Astrocyte (in vitro differentiated cells and primary cell): ENCODE data around the gene HSD3B7. TPM values are rescaled to one million over a fixed set of nuclear protein-coding genes. Genes with fewer than 3 reads are reported as not detected.
A peak's percentile ranks its signal among the peaks of the same experiment; 100 is the strongest.

Source experiments
- DNase-seq: peaks from one replicate; pipeline ENCODE4 v3.0.0-alpha.2; 2010; ENCODE audit warnings: low read depth
- FAIRE-seq: peaks from 2 replicates; lab custom pipeline; 2011; peaks lifted over from hg19 to GRCh38; lab: Jason Lieb, UNC
- H2AFZ ChIP-seq: 2 replicates; pipeline ENCODE4 v1.6.0; 2012; ENCODE audit warnings: low read depth, low read length, inconsistent platforms
- H3K27ac ChIP-seq: 2 replicates; pipeline ENCODE4 v1.5.1; 2011; ENCODE audit warnings: low read depth, low read length, inconsistent platforms
- H3K27me3 ChIP-seq: 2 replicates; pipeline ENCODE4 v1.6.0; 2011; ENCODE audit warnings: low read length, inconsistent platforms; ENCODE audit not compliant: insufficient read depth
- H3K36me3 ChIP-seq: 2 replicates; pipeline ENCODE4 v1.5.1; 2011; ENCODE audit warnings: low read length, inconsistent platforms; ENCODE audit not compliant: insufficient read depth
- H3K4me1 ChIP-seq: 2 replicates; pipeline ENCODE4 v1.5.1; 2011; ENCODE audit warnings: low read length, inconsistent platforms; ENCODE audit not compliant: insufficient read depth
- H3K4me2 ChIP-seq: 2 replicates; pipeline ENCODE4 v1.6.0; 2012; ENCODE audit warnings: low read length, inconsistent platforms
- H3K4me3 ChIP-seq: 2 replicates; pipeline ENCODE4 v1.5.1; 2011; ENCODE audit warnings: low read depth, mild to moderate bottlenecking, low read length, inconsistent platforms; ENCODE audit not compliant: insufficient read depth
- H3K79me2 ChIP-seq: 2 replicates; pipeline ENCODE4 v1.6.0; 2012; ENCODE audit warnings: mild to moderate bottlenecking, low read length, inconsistent platforms; ENCODE audit not compliant: insufficient read depth
- H3K9ac ChIP-seq: 2 replicates; pipeline ENCODE4 v1.6.0; 2012; ENCODE audit warnings: mild to moderate bottlenecking, low read length, inconsistent platforms
- H3K9me3 ChIP-seq: 2 replicates; pipeline ENCODE4 v1.5.1; 2012; ENCODE audit warnings: low read depth, mild to moderate bottlenecking, low read length, inconsistent platforms; ENCODE audit not compliant: insufficient read depth
- H4K20me1 ChIP-seq: 2 replicates; pipeline ENCODE4 v1.6.0; 2012; ENCODE audit warnings: low read length, inconsistent platforms; ENCODE audit not compliant: insufficient read depth
- H3K27ac Mint-ChIP-seq: one replicate; pipeline ENCODE4 v1.8.0; 2021; ENCODE audit warnings: mild to moderate bottlenecking, mixed read lengths; ENCODE audit not compliant: unreplicated experiment
- H3K27me3 Mint-ChIP-seq: one replicate; pipeline ENCODE4 v1.8.0; 2021; ENCODE audit warnings: low read depth, mixed read lengths; ENCODE audit not compliant: unreplicated experiment
- H3K36me3 Mint-ChIP-seq: one replicate; pipeline ENCODE4 v1.8.0; 2021; ENCODE audit warnings: low read depth, mixed read lengths; ENCODE audit not compliant: unreplicated experiment
- H3K4me1 Mint-ChIP-seq: one replicate; pipeline ENCODE4 v1.8.0; 2021; ENCODE audit warnings: low read depth, mixed read lengths; ENCODE audit not compliant: unreplicated experiment
- H3K4me3 Mint-ChIP-seq: one replicate; pipeline ENCODE4 v1.8.0; 2021; ENCODE audit warnings: mild to moderate bottlenecking, moderate library complexity, mixed read lengths; ENCODE audit not compliant: unreplicated experiment
- H3K9me3 Mint-ChIP-seq: one replicate; pipeline ENCODE4 v1.8.0; 2021; ENCODE audit warnings: mild to moderate bottlenecking, mixed read lengths; ENCODE audit not compliant: unreplicated experiment
- CTCF ChIP-seq: IDR thresholded peaks from 2 replicates; pipeline ENCODE4 v1.5.1; 2011; ENCODE audit warnings: low read depth, mild to moderate bottlenecking, inconsistent platforms, low read length, moderate library complexity; ENCODE audit not compliant: insufficient read depth
- EZH2 ChIP-seq: IDR thresholded peaks from 2 replicates; pipeline ENCODE4 v1.6.1; 2012; ENCODE audit warnings: mild to moderate bottlenecking, low read length, inconsistent platforms; ENCODE audit not compliant: insufficient read depth
- total RNA-seq: library from RNA; stranded (reverse); gene quantifications from 2 replicates; pipeline ENCODE4 v1.2.1, GENCODE V29; 2021

Gene HSD3B7
- total RNA-seq, 1 donor from 2014 or later, result 8.3 TPM

GRCh38 chr16:30983898-30984610 lies 953 bp upstream of the HSD3B7 start:
- Mint-ChIP-seq H3K27ac (no peak overlapping the region), H3K27me3 (no peaks in the 10 kb centered on the region), H3K36me3 (peaks cover 11% of the 10 kb centered on the region), H3K4me1 (peaks cover 7% of the 10 kb centered on the region), H3K4me3 (no peak overlapping the region), H3K9me3 (no peaks in the 10 kb centered on the region)
- no peak overlapping the region for H3K9ac ChIP-seq
- DNase-seq (no peak), FAIRE-seq (no peak)
- peaks cover 10% of the 10 kb centered on the region for H3K4me1 ChIP-seq
- H4K20me1 ChIP-seq, result peaks cover 6% of the 10 kb centered on the region
- no peak overlapping the region for H3K4me3 ChIP-seq
- H3K9me3 ChIP-seq, result no peaks in the 10 kb centered on the region
- H3K4me2 ChIP-seq, result no peak overlapping the region
- no peak for TF ChIP-seq EZH2
- TF ChIP-seq CTCF, result no peak
- H2AFZ ChIP-seq, result no peak overlapping the region
- H3K27me3 ChIP-seq, result no peaks in the 10 kb centered on the region
- H3K36me3 ChIP-seq, result peaks cover 7% of the 10 kb centered on the region
- no peaks in the 10 kb centered on the region for H3K79me2 ChIP-seq
- H3K27ac ChIP-seq, result no peak overlapping the region

GRCh38 chr16:30985401-30986128 lies 558 bp downstream of the HSD3B7 start:
- no peak overlapping the region for H3K27ac ChIP-seq
- DNase-seq (no peak), FAIRE-seq (no peak)
- Mint-ChIP-seq H3K9me3 (no peaks in the 10 kb centered on the region), H3K4me3 (peak overlapping the region; percentile 67), H3K27ac (no peak overlapping the region), H3K4me1 (peaks cover 7% of the 10 kb centered on the region), H3K36me3 (peaks cover 11% of the 10 kb centered on the region), H3K27me3 (no peaks in the 10 kb centered on the region)
- peaks cover 10% of the 10 kb centered on the region for H3K4me1 ChIP-seq
- no peaks in the 10 kb centered on the region for H3K27me3 ChIP-seq
- H3K79me2 ChIP-seq, result no peaks in the 10 kb centered on the region
- TF ChIP-seq EZH2 (no peak), CTCF (no peak)
- peaks cover 4% of the 10 kb centered on the region for H3K36me3 ChIP-seq
- H3K9me3 ChIP-seq, result no peaks in the 10 kb centered on the region
- H4K20me1 ChIP-seq, result peaks cover 6% of the 10 kb centered on the region
- H2AFZ ChIP-seq, result peak overlapping the region; percentile 32
- H3K4me3 ChIP-seq, result no peak overlapping the region
- H3K9ac ChIP-seq, result peak overlapping the region; percentile 68
- H3K4me2 ChIP-seq, result peak overlapping the region; percentile 80
